ENCODE measurements around the gene KCNH1.

Gene KCNH1

DNA sequence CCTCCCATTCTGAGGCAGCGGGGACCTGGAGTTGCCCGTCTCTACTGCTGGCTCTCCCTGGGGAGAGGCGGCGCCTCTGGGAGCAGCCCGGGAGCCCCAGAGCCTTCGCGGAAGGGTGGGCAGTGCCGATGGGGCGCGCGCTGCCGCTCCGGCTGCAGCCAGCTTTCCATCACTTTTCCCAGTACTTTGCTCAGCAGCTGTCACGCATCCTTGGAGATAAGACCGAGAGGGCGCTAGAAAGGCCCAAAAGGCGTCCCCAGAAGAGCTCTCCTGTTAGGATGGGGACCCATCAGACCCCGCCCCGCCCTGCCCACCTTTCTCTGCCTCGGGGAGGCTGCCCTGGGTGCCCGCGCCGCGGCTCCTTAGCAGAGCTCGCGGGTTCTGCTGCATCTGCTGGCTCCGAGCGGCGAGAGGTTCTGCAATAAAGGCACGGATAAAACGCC is 534 bp downstream of the KCNH1 start:
- no peak for DNase-seq (ENCODE audit: low read depth)
- TF ChIP-seq, protein P1, sequence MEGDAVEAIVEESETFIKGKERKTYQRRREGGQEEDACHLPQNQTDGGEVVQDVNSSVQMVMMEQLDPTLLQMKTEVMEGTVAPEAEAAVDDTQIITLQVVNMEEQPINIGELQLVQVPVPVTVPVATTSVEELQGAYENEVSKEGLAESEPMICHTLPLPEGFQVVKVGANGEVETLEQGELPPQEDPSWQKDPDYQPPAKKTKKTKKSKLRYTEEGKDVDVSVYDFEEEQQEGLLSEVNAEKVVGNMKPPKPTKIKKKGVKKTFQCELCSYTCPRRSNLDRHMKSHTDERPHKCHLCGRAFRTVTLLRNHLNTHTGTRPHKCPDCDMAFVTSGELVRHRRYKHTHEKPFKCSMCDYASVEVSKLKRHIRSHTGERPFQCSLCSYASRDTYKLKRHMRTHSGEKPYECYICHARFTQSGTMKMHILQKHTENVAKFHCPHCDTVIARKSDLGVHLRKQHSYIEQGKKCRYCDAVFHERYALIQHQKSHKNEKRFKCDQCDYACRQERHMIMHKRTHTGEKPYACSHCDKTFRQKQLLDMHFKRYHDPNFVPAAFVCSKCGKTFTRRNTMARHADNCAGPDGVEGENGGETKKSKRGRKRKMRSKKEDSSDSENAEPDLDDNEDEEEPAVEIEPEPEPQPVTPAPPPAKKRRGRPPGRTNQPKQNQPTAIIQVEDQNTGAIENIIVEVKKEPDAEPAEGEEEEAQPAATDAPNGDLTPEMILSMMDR (IDR thresholded peaks at IDR 0.05; ENCODE audit: low read depth, low read length) = no peak
- no peak for TF ChIP-seq MYC (IDR thresholded peaks at IDR 0.05; ENCODE audit: low read depth, low read length)
- no peak for TF ChIP-seq POLR2A (IDR thresholded peaks at IDR 0.05; ENCODE audit: extremely low read depth, insufficient read length)
- TF ChIP-seq, protein P2, sequence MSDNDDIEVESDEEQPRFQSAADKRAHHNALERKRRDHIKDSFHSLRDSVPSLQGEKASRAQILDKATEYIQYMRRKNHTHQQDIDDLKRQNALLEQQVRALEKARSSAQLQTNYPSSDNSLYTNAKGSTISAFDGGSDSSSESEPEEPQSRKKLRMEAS (IDR thresholded peaks at IDR 0.05; ENCODE audit: low read depth, low read length) = no peak
- H3K4me3 ChIP-seq (ENCODE audit: low read depth, low read length) = no peak overlapping the region

DNA sequence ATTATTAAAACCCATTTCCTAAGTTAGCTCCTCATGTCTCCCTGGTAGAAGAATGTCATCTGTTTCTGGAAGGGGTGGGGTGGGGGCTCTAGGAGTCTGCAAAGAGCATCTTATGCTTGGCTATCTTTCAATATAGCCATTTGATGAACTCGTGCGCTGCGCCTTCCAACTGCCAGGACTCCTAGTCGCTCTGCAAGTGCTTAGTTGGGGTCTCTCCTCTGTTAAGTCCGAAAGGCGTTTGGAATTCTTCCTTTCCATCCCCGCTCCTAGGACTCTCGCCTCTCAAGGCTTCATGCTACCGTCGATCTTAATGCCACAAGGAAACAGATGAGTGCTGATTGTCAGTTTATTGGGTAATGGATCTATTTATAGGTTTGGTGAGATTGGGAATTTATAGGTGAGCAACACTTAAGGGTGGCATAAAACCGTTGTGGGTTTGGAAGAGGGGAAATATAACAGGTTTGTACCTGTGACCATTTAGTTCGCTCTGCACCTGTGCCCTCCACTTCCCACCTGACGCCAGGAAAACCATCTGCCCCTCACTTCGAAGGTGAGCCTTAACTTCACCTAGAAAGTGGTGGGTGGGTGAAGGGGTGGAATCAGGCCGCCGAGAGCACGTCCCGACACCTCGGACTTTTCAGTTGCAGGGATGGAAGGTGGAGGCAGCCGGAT is 1.1 kb downstream of the KCNH1 start:
- no peak overlapping the region for H3K4me3 ChIP-seq (ENCODE audit: low read depth, low read length)
- no peak for TF ChIP-seq MYC (IDR thresholded peaks at IDR 0.05; ENCODE audit: low read depth, low read length)
- TF ChIP-seq, protein P2 (IDR thresholded peaks at IDR 0.05; ENCODE audit: low read depth, low read length) = no peak
- no peak for DNase-seq (ENCODE audit: low read depth)

DNA sequence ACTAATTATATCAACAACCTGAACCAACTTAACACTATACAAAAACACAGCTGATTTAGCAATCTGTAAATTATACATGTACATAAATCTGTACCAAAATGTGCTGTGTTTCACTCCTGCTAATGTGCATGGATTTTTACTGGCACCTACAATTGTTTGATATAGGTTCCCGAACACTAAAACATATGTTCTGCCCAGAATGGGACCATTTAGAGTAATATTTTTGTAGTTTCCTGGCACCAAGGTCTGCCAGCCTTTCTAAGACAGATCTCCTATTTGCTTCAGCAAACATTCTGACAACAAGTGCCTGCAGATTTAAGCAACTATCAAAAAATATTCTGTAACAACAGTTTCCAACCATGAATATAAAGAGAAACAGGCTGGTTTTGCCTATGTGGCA is 4.2 kb downstream of the KCNH1 start:
- no peak overlapping the region for H3K4me3 ChIP-seq (ENCODE audit: low read depth, low read length)
- TF ChIP-seq POLR2A (IDR thresholded peaks at IDR 0.05; ENCODE audit: extremely low read depth, insufficient read length) (no peak), MYC (IDR thresholded peaks at IDR 0.05; ENCODE audit: low read depth, low read length) (no peak)
- TF ChIP-seq, protein P1 (IDR thresholded peaks at IDR 0.05; ENCODE audit: low read depth, low read length) = no peak
- TF ChIP-seq, protein P2 (IDR thresholded peaks at IDR 0.05; ENCODE audit: low read depth, low read length) = no peak
- no peak for DNase-seq (ENCODE audit: low read depth)

DNA sequence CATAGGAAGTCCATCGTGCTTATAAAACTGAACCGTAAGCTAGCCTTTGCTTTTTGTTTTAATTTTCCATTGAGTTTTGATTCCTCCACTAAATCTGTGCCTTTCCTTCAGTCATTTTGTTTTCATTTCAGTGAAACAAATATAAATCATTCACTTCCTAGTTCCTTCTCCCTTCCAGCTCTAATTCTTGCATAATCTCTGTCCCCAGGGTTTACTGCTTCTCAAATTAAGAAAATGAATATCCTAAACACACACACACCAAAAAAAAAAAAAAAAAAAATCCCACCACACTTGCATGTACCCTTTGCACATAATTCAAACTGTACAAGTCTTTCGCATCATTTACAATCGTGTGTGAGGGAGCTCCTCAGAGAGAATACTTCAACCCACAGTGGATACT is 6.8 kb downstream of the KCNH1 start:
- DNase-seq (ENCODE audit: low read depth) = no peak
- no peak overlapping the region for H3K4me3 ChIP-seq (ENCODE audit: low read depth, low read length)
- TF ChIP-seq, protein P2 (IDR thresholded peaks at IDR 0.05; ENCODE audit: low read depth, low read length) = no peak
- no peak for TF ChIP-seq MYC (IDR thresholded peaks at IDR 0.05; ENCODE audit: low read depth, low read length)
- TF ChIP-seq, protein P1 (IDR thresholded peaks at IDR 0.05; ENCODE audit: low read depth, low read length) = no peak
- no peak for TF ChIP-seq POLR2A (IDR thresholded peaks at IDR 0.05; ENCODE audit: extremely low read depth, insufficient read length)

DNA sequence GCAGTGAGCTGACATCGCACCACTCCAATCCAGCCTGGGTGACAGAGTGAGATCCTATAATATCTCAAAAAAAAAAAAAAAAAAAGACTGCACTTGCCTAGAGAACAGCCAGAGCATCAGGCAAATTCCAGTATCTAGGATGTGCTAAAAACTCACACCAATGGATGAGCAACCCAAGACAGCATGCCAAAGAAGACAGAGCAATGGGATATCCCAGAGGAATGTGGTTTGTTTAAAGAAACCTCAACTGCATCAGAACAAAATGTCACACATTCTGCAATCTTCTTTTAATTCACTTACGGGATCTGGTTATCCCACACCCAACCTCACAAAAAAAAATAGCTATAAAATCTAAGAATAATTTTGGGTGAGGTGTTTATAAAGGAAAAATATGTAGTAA is 7.3 kb downstream of the KCNH1 start:
- TF ChIP-seq MYC (IDR thresholded peaks at IDR 0.05; ENCODE audit: low read depth, low read length) (no peak), POLR2A (IDR thresholded peaks at IDR 0.05; ENCODE audit: extremely low read depth, insufficient read length) (no peak)
- TF ChIP-seq, protein P2 (IDR thresholded peaks at IDR 0.05; ENCODE audit: low read depth, low read length) = no peak
- TF ChIP-seq, protein P1 (IDR thresholded peaks at IDR 0.05; ENCODE audit: low read depth, low read length) = no peak
- DNase-seq (ENCODE audit: low read depth) = no peak
- H3K4me3 ChIP-seq (ENCODE audit: low read depth, low read length) = no peak overlapping the region

DNA sequence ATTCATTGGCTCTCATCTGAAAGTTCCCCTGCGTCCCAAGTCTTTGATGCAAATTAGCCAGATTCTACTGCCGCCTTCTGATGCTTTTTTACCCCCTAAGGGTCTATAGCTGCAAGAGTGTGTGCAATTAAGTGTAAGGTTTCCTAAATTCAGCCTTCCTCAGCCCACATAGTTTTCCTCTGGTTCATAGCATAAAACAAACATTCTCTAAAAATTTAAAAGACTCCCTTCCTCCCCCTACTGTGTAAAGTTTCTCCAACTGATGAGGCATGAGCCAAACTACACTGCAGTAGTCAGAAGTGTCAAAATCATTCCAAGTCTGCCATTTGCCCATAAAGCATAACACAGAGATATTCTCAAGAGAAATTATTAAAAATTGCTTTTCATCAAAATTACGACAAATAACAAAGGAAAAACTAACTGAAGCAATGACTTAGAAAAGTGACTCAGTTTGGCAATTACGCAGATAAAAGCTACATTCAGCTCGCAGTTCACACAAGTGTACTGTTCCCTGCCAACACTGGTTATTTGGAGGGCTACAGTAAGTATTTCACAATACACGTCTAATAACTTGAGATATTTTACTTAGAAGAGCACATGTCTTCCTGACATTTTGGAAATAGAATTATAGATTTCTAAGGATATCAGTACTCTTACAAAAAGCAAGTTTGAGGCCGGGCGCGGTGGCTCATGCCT is 15.4 kb downstream of the KCNH1 start:
- no peak for DNase-seq (ENCODE audit: low read depth)
- TF ChIP-seq, protein P1 (IDR thresholded peaks at IDR 0.05; ENCODE audit: low read depth, low read length) = no peak
- TF ChIP-seq, protein P2 (IDR thresholded peaks at IDR 0.05; ENCODE audit: low read depth, low read length) = no peak
- no peak for TF ChIP-seq POLR2A (IDR thresholded peaks at IDR 0.05; ENCODE audit: extremely low read depth, insufficient read length)
- no peak for TF ChIP-seq MYC (IDR thresholded peaks at IDR 0.05; ENCODE audit: low read depth, low read length)
- no peak overlapping the region for H3K4me3 ChIP-seq (ENCODE audit: low read depth, low read length)
